Measurements from ENCODE around the gene TBC1D22A.

DNA sequence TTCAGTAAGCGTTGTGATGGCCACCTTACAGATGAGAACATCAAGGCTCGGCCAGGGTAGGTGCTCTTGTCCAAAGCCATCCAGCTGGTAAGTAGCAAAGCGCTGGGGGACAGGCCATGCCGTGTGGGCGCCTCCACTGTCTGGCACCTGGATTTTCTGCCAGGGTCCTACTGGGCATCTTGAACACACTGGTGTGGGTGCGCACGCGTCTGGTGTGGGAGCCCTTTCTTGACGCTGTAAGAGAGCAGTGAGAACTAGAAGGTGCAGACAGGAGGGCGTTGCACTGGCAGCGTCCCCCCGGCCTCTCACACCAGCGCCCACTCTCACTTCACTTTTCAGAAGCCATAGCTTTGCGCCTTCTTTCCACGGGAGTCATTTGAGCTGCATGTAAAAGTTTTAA is 296.6 kb downstream of the TBC1D22A start:
- TF ChIP-seq, protein P1, sequence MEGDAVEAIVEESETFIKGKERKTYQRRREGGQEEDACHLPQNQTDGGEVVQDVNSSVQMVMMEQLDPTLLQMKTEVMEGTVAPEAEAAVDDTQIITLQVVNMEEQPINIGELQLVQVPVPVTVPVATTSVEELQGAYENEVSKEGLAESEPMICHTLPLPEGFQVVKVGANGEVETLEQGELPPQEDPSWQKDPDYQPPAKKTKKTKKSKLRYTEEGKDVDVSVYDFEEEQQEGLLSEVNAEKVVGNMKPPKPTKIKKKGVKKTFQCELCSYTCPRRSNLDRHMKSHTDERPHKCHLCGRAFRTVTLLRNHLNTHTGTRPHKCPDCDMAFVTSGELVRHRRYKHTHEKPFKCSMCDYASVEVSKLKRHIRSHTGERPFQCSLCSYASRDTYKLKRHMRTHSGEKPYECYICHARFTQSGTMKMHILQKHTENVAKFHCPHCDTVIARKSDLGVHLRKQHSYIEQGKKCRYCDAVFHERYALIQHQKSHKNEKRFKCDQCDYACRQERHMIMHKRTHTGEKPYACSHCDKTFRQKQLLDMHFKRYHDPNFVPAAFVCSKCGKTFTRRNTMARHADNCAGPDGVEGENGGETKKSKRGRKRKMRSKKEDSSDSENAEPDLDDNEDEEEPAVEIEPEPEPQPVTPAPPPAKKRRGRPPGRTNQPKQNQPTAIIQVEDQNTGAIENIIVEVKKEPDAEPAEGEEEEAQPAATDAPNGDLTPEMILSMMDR (IDR thresholded peaks at IDR 0.05; ENCODE audit: poor library complexity, severe bottlenecking): no peak
- TF ChIP-seq EP300 (conservative IDR thresholded peaks at IDR 0.05; ENCODE audit: poor library complexity, severe bottlenecking) (no peak), EZH2 (IDR thresholded peaks at IDR 0.05; ENCODE audit: borderline replicate concordance, insufficient read depth, low read length, poor library complexity, severe bottlenecking) (no peak), RAD21 (conservative IDR thresholded peaks at IDR 0.05) (no peak), POLR2AphosphoS5 (IDR thresholded peaks at IDR 0.05) (no peak), TAF1 (IDR thresholded peaks at IDR 0.05; ENCODE audit: low read depth) (no peak), SMC3 (conservative IDR thresholded peaks at IDR 0.05; ENCODE audit: poor library complexity) (no peak), MXI1 (conservative IDR thresholded peaks at IDR 0.05; ENCODE audit: poor library complexity, severe bottlenecking) (no peak)
- TF ChIP-seq, protein P2, sequence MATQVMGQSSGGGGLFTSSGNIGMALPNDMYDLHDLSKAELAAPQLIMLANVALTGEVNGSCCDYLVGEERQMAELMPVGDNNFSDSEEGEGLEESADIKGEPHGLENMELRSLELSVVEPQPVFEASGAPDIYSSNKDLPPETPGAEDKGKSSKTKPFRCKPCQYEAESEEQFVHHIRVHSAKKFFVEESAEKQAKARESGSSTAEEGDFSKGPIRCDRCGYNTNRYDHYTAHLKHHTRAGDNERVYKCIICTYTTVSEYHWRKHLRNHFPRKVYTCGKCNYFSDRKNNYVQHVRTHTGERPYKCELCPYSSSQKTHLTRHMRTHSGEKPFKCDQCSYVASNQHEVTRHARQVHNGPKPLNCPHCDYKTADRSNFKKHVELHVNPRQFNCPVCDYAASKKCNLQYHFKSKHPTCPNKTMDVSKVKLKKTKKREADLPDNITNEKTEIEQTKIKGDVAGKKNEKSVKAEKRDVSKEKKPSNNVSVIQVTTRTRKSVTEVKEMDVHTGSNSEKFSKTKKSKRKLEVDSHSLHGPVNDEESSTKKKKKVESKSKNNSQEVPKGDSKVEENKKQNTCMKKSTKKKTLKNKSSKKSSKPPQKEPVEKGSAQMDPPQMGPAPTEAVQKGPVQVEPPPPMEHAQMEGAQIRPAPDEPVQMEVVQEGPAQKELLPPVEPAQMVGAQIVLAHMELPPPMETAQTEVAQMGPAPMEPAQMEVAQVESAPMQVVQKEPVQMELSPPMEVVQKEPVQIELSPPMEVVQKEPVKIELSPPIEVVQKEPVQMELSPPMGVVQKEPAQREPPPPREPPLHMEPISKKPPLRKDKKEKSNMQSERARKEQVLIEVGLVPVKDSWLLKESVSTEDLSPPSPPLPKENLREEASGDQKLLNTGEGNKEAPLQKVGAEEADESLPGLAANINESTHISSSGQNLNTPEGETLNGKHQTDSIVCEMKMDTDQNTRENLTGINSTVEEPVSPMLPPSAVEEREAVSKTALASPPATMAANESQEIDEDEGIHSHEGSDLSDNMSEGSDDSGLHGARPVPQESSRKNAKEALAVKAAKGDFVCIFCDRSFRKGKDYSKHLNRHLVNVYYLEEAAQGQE (IDR thresholded peaks at IDR 0.05; ENCODE audit: borderline replicate concordance): no peak
